ENCODE results near the gene DNAAF8.

DNAAF8 gene

DNA sequence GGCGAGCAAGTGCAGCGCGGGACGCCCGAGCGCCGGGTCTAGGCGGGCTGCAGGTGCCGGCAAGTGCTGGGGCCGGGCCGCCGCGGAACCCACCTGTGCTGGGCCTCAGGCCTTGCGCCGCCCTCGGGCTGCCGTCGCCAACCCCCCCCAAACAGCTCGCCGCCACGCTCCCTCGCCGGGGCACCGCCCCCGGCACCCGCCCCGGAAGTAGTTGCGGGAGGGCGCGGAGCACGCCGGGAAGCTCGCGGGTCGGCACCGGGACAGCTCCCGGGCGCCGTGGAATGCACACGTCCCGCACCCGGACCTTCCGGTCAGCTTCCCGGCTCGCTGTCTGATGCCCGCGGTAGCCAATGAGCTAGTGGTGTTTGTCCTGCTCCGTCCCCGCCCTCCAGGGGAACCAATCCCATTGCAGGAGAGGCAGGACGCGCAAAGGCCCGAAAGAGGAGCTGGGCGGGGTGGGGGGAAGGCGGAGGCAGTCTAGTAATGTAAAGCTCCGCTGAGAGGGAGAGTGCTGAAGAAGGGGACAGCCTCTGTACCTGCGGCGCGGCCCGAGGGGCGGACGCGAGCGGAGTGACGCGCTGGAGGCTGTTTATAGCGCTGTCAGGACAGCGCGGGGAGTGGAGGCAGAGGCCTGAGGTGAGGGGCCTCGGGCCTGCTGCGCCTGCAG is at the start of gene DNAAF8, which contains the start of gene ANKS3:
DNAAF8 (plus strand) TSS at position 475 of the 667 bp plus-strand sequence. CDS start 1,978 bp downstream, outside the sequence.
ANKS3 (minus strand) TSS at position 209 of the 667 bp plus-strand sequence. CDS start 4,122 bp downstream, outside the sequence.
- DNase-seq (ENCODE audit: low spot score): peak; percentile 97
- peak; percentile 63 for FAIRE-seq

DNA sequence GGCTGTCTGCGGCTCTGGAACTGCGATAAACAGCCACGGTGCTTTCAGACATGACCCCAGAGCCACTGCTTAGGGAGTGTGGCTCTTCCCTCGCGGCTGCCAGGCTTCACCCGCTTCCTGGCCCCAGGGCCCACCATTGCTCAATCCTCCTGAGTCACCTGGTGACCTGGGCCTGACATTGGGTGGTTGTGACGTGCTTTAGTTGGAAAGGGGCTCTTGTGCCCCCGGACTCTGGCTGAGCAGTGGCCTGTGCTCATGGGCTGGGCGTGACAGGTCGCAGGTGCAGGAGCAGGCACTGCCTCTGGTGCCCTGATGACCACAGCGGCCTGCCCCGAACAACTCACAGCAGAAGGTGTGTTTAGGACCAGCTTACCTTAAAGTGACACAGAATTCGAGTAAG is 49.6 kb upstream of the DNAAF8 start:
- FAIRE-seq (no peak), DNase-seq (ENCODE audit: low spot score) (no peak)

DNA sequence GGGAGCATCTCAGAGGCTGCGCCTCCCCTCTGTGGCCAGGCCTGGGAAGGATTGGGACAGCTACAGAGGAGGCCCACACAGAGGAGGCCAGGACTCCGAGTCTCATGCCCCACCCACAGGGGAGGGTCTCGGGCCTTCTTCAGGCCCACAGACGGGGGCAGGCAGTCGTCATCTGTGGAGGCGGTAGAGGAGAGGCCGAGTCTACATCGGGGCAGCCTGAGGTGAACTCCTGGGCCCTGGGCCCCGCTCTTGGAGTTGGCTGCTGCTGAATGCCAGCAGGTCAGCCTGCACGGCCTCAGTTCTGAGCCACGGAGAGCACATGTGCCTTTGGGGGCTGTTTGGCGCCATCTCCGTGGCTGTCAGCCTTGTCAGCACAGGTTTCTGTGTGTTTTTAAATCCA is 49.0 kb upstream of the DNAAF8 start:
- no peak for FAIRE-seq

DNA sequence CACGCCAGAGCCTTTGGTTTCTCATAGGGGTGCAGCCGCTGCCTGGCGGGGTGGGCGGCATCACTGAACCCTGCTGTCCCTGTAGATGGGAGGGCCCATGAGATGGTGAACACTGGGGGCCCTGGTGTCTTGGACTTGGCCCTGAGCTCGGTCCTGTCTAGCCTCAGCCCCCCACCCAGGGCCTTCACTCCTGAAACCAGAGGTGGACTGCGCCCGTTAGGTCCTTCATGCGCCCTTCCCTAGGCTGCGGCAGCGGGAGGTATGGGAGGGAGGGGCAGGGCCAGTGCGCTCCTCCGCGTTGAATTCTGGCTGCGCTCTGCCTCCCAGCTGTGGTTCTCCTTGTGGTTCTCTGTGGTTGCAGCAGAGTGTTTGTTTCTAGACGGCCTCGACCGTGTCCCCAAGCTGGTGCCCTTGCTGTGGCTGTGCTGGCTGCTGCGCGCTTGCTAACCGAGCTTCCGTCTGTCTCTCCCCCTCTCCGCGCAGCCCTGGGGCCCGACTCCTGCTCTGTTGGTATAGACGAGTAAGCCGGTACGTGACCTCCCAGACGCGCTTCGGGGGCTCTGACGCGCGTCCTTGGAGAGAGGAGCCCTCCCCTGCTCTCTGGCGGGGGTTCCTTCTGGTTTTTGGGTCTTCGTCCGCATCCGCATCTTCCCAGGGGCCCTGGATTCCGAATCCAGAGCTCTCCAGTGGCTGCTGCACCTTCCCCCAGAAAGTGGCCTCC is 48.4 kb upstream of the DNAAF8 start:
- FAIRE-seq (no peak), DNase-seq (ENCODE audit: low spot score) (no peak)

More for the DNA sequence above, 49.0 kb upstream of the DNAAF8 start:
- DNase-seq (ENCODE audit: low spot score): no peak

DNA sequence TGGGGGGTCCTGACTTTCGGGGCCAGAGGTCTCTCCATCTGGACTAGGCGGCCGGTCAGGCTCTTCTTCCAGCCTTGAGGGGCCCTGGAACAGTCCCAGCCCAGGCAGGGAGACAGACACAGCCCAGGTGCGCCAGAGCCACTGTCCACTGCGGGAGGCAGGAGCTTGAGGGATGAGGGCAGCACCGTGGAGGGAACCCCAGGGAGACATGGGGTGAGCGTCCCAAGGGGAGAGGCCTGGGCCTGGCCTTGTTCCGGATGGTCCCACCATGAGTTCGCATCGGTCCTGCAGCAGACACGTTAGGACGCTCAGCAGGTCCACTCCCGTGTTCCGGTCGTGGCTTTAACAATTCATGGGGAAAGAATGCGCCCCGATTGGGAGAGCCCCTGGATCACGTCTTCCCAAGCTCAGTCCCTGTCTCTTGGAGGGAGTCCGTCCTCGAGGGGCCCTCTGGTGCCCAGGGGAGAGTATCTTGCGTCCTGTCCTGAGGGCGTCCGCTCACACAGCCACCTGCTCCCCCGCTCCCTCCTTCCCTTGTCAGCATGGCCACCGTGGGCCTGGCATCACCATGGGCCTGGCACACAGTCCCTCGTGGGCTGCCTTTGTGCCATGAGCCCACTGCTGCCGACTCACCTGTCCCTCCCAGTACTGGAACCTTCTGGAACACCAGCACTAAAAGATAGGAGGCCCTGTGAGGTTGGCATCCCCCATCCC is 47.7 kb upstream of the DNAAF8 start:
- no peak for DNase-seq (ENCODE audit: low spot score)
- FAIRE-seq: no peak

DNA sequence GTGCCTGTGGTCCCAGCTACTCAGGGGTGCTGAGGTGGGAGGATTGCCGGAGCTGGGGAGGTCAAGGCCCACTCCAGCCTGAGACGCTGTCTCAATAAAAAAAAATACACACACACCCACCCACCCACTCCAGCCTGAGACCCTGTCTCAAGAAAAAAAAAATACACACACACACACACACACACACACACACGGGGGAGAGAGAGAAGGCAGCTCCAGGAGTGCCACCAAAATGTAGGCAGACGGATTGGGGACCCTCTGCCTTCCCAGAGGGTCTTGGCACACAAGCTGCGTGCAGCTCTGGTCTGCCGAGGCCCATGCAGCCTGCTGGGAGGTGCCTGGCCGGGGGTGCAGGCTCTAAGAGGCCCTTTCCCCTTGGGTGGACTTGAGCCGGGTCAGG is 46.9 kb upstream of the DNAAF8 start:
- no peak for DNase-seq (ENCODE audit: low spot score)
- FAIRE-seq: no peak

DNA sequence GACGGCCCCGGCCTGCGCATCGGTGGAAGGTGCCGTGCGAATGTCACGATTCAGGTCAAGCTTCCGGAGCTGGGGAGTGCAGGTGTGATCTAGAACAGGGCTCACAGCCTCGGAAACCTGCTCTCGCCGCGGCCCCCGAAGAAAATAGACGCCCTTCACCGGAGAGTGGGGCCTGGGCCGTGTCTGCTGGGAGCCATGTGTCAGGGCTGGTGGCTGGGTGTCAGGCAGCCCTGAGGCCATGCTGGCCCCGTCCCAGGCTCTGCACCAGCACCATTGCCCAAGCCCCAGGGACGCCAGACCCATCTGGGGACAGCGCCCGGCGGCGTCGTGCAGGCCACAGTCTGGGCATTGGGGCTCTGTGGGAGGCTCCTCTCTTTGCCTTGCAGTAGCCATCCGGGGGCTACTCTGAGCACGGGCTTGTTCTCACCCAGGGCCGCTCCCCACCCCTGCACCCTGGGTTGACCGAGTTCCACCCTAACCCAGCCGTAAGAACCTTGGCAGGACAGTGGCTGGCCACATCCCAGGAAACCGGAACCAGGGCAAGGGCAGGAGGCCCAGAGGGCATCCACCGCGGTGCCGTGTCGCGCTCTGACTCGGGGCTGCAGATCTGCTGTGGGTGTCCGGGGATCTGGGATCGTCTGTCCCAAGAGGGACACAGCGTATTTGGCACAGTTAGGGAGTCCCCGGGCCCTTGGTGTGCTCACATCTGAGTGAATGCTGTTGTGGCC is 46.2 kb upstream of the DNAAF8 start:
- DNase-seq (ENCODE audit: low spot score) (no peak), FAIRE-seq (no peak)

DNA sequence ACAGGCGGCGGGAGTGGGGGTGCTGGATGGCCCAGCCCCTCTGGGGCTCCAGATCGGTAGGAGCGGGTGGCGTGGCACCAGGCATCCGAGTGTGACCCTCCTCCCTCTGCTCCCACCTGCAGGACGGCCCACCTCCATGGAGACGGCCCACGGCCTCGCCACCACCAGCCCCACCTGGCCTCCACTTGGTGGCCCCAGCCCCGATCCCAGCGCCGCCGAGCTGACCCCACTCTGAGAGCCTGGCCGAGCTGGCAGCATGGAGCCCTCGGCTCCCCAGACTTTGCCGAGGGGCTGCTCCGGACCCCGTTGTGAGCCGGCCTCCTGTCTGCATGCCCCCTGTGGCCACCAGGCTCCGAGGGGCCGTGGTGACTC is 45.7 kb upstream of the DNAAF8 start:
- DNase-seq (ENCODE audit: low spot score): no peak
- no peak for FAIRE-seq

DNA sequence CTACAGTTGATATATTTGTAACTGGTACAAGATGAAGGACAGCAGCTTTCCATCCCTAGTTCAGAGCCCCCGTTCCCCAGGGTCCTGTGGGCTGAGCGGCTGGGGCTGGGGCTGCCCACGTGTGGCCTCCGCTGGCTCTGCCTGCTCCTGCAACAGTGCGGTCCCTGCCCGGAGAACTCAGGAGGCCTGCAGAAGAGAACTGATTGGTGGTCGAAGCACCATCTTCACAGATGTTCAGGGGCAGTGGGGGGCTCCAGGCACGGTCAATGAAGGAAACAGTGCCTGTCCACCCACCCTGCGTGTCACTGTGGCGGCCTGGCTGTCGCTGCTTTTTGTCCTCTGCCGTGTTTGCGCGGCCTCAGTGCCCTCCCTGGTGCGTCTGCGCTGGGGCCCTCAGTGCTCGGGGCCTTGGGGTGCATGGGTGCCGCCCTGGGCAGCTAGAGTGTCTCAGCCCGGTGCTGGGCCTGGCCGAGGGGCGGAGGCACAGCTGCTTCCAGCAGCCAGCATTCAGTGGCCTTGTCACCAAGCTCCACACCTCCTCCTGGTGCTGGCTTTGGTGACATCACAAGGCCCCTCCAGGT is 45.2 kb upstream of the DNAAF8 start:
- FAIRE-seq (no peak), DNase-seq (ENCODE audit: low spot score) (no peak)

DNA sequence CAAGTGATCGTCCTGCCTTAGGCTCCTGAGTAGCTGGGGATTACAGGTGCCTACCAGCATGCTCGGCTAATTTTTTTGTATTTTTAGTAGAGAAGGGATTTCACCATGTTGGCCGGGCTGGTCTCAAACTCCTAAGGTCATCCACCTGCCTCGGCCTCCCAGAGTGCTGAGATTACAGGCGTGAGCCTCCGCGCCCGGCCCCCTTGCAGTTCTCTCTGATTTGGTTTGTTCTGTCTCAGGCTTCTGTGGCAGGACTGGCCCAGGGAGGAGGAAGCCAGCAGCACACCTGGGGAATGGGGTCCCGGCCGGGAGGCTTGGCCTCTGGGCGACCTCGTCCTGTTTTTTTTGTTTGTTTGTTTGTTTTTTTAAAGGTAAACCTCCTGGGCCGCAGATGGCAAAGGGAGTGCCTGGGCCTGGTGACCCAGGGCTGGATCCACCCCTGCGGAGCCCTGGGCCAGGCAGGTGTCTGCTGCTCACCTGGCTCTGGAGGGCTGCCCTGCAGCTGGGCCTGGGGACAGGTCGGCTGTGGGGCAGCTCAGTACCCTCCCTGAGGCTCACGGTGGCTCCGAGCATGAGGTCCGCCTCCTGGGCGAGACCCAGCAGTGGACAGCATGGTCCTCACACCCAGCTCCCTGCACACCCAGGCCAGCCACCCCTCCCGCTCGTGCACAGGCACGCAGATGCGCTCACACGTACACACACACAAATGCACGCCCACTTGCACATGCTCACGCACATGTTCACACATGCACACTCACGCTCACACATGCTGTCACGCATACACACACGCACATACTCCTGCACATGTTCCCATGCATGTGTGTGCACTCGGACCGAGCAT is 44.3 kb upstream of the DNAAF8 start:
- DNase-seq (ENCODE audit: low spot score): no peak
- FAIRE-seq: peak; percentile 44

DNA sequence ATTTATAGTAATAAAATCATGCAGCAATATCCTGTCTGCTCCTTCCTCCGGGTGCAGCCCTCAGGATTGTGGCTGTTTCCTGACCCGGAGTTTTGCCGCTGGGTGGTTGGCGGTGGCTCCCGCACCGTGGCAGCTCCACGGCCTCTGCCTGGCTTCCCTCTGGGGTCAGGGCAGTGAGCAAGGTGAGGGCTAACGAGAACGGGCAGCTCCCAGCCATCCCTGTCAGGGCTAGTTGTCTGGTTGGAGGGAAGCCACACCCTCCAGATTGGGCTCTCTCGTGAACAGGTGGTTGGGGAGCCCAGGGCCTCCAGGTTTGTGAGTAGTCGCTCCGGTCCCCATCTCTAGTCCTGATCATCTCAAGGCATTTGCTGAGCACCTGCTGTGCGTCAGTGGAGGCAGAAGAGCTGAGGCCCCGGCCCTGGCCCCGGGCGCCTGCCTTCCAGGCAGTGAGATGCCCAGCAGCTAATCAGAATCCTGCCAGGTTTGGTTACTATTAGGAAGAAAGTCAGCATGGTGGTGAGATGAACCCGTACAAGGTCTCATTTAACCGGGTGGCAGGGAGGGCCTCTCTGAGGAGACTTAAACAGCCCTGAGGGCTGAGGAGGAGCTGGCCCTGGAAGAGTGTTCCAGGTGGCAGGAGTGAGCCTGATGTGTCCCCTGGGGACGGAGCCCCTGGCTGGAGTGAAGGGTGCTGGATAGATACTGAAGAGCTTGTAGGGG is 43.2 kb upstream of the DNAAF8 start:
- FAIRE-seq: no peak
- no peak for DNase-seq (ENCODE audit: low spot score)

DNA sequence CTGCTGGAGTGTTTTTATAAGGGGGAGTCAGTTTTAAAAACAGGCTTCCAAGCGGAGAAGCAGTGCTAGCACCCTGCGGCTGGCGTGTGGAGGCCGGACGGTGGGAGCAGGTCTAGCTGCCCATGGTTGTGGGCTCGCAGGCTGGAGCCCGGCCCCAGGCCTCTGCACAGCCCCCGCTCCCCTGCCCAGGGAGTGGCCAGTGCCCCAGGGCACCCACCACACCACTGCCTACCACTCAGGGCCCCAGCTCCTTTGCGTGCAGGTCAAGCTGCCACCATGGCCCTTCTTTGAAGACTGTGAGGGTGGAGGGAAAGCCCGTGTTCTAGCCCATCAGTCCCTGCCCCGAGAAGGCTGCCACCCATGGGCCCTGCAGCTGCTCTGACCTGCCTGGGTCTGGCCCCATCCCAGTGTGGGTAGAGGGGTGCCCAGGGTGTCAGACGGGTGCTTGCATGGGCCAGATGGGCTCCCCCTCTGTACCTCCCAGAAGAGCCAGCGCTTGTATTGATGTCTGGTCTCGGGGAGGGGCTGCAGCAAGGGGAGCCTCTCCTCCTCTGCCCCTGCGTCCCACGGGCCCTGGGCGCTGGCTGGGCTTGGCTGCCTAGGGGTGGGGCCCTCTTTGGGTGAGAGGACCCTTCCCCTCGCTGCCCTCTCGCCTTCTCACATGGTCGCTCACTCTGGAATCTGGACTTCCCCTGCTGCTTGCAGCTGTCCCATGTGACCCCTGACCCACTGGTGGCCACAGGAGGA is 42.5 kb upstream of the DNAAF8 start:
- FAIRE-seq (no peak), DNase-seq (ENCODE audit: low spot score) (no peak)

DNA sequence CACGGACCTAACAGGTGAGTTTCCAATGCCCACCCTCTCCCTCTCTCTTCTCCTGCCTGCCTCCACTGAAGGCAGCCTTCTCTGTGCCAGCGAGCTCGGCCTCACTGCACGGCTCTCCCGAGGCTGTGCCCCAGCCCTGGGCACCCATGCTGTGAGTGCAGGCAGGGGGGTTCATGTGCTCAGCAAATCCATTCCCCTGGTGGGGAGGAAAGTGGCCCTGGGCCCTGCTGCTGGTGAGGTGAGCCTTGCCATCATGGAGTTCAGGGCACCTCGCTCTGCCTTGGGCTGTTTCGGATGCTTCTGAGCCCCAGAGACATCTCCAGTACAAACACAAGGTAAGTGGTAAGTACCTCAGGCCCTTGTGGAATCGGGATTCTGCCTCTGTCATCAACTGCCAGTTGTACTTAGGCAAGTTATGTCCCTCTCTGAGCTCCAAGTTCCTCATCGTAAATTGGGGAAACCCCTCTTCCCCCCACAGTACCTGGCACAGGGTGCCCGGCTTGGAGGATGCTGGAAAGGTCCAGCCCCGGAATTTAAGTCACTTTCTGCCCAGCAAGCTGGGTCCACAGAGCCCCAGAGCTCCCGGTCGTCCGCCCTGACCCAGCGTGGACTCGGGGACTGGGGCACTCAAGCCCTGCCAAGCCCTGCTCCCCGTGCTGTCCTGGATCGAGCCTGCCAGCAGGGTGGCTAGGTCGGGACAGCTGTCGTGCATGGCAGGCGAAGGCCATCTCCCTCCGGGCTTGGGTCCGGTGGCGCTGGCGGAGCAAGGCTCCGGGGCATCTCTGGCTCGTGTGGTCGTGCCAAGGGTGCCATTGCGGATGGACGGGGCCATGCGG is 41.7 kb upstream of the DNAAF8 start:
- FAIRE-seq (no peak), DNase-seq (ENCODE audit: low spot score) (no peak)

DNA sequence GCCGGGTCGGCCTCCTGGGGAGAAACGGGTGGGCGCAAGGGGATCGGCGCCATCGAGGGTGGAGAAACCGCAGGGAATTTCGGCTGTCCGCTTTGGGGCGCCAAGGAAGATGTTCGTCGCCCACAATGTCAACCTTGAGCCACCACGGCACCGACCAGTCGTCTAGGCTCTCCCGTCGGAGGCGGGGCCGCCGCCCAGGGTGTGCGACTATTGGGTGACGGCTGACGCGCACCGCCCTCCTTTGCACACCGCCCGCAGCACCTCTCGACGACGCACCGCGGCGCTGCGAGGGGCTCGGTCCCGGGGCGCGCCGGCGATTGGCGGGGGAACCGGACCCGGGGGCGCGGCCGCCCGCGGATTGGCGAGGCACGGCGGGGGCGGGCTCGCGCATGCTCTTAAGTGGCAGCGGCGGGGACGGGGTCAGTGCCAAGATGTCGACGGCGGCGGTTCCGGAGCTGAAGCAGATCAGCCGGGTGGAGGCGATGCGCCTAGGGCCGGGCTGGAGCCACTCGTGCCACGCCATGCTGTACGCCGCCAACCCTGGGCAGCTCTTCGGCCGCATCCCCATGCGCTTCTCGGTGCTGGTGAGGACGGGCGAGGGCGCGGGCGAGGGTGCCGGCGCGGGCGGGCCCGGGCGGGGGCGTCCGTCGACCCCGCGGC is 40.9 kb upstream of the DNAAF8 start, which contains the start of gene NUDT16L1:
NUDT16L1 (plus strand) TSS at position 267 of the 660 bp plus-strand sequence; CDS start at position 432, 165 bp downstream.
- DNase-seq (ENCODE audit: low spot score) (peak; percentile 99), FAIRE-seq (peak; percentile 99)

DNA sequence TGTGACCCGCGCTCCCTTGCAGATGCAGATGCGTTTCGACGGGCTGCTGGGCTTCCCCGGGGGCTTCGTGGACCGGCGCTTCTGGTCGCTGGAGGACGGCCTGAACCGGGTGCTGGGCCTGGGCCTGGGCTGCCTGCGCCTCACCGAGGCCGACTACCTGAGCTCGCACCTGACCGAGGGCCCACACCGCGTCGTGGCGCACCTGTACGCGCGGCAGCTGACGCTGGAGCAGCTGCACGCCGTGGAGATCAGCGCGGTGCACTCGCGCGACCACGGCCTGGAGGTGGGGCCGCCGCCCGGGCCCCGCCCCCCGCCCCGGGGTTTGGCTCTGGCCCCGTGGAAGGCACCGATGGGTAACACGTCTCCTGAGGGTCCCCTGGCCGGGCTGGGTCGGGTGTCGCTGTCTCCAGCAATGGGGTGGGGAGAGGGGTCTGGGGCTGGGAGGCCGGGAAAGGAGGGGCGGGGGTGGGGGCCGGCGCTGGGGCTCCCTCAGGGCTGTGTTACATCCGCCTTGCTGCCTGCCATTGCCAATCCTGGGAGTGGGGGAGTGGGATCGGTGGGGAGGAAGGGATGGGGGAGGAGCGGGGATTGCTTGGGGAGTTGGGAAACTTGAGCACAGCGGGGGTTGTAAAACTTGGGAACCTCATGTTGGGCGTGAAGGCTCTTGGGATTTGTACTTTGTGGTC is 40.2 kb upstream of the DNAAF8 start:
- peak; percentile 65 for DNase-seq (ENCODE audit: low spot score)
- FAIRE-seq: peak; percentile 88

DNA sequence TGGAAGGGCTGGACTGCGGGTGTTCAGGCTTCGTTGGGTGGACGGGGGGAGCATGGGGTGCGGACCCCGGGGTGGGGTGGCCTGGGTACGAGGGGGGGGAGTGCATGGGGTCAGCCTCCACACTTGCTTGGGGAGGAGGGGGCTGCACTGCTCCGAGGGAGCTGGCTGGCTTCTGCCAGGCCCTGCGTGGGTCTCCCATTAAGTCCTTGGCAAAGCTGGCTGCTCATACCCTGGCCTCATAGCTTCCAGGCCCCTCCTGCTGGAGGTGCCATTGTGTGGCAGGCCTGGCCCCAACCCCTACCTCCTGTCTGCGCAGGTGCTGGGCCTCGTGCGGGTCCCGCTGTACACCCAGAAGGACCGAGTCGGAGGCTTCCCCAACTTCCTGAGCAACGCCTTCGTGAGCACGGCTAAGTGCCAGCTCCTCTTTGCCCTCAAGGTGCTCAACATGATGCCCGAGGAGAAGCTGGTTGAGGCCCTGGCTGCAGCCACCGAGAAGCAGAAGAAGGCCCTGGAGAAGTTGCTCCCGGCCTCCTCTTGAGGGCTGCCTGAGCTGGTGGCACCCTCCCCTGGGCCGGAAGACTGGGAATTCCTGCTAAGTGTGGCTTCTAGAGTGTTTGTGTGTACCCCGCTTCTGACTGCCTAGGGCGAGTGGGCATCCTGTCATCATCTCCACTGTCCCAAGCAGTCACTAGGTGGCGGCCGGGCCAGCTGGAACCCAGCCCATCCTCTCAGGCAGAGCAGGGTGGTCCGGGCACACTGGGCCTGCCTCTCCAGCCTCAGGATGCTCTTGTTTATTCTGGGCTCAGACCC is 39.5 kb upstream of the DNAAF8 start:
- no peak for FAIRE-seq
- DNase-seq (ENCODE audit: low spot score): no peak
